DMS153 (cell line): ENCODE results near the gene WNT3.
"Not testable (repeated sequence)": the region's sequence is repeated elsewhere in the genome, so short reads cannot be mapped to it uniquely, and the experiment has no call there.

Experiments used
- DNase-seq: peaks from one replicate; lab custom pipeline; 2025; lab: John Stamatoyannopoulos, UW

WNT3 gene

GRCh38 chr17:46818316-46818928 is at the start of gene WNT3:
TSS of gene WNT3 (minus strand) at chr17:46818692. CDS start at chr17:46818597, 95 bp downstream.
- no peak for DNase-seq

- no peak for DNase-seq
These were observed 48.3 kb upstream of the WNT3 start for GRCh38 chr17:46866747-46867146.

- DNase-seq: no peak
These were observed 47.8 kb upstream of the WNT3 start for GRCh38 chr17:46866325-46866724.

- no peak for DNase-seq
These were observed 46.6 kb upstream of the WNT3 start for GRCh38 chr17:46865100-46865499.

- DNase-seq: no peak
These were observed 45.1 kb upstream of the WNT3 start for GRCh38 chr17:46863383-46864121.

- DNase-seq: no peak
These were observed 44.5 kb upstream of the WNT3 start for GRCh38 chr17:46862949-46863348.

GRCh38 chr17:46859996-46860395 is 41.5 kb upstream of the WNT3 start:
- no peak for DNase-seq

- no peak for DNase-seq
These were observed 39.1 kb upstream of the WNT3 start for GRCh38 chr17:46857600-46857999.

GRCh38 chr17:46854948-46855347 is 36.5 kb upstream of the WNT3 start:
- DNase-seq: no peak

GRCh38 chr17:46854515-46854914 is 36.0 kb upstream of the WNT3 start:
- no peak for DNase-seq

GRCh38 chr17:46853896-46854444 is 35.5 kb upstream of the WNT3 start:
- no peak for DNase-seq

- DNase-seq: no peak
These were observed 32.7 kb upstream of the WNT3 start, which contains the start of gene WNT9B for GRCh38 chr17:46851029-46851741. TSS of gene WNT9B (plus strand) at chr17:46851583. CDS start at chr17:46851639, 56 bp downstream.

GRCh38 chr17:46850688-46851028 is 32.2 kb upstream of the WNT3 start:
- DNase-seq: no peak

GRCh38 chr17:46848534-46848933 is 30.0 kb upstream of the WNT3 start:
- DNase-seq: no peak

- DNase-seq: no peak
These were observed 29.0 kb upstream of the WNT3 start for GRCh38 chr17:46847204-46848191.

GRCh38 chr17:46842835-46843234 is 24.3 kb upstream of the WNT3 start:
- DNase-seq: no peak

GRCh38 chr17:46841561-46842379 is 23.3 kb upstream of the WNT3 start:
- DNase-seq: no peak

- not testable (repeated sequence) for DNase-seq
These were observed 22.1 kb upstream of the WNT3 start for GRCh38 chr17:46840596-46840995.

- DNase-seq: no peak
These were observed 20.7 kb upstream of the WNT3 start for GRCh38 chr17:46839211-46839610.

- DNase-seq: no peak
These were observed 19.0 kb upstream of the WNT3 start for GRCh38 chr17:46837521-46837920.

- DNase-seq: no peak
These were observed 18.0 kb upstream of the WNT3 start for GRCh38 chr17:46836500-46836899.
